A673 (cell line): ENCODE measurements around the gene C3orf22. TPM values are rescaled to one million over a fixed set of nuclear protein-coding genes. Genes with fewer than 3 reads are reported as not detected.

Source experiments
- BruUV-seq: library from RNA; stranded (reverse); fragments of 400-500 nt; replicated peaks from 2 replicates; lab custom pipeline; 2021; lab: Mats Ljungman, UMichigan
- CTCF ChIA-PET: fragments of 300-600 bp; sonication (Branson Sonifier 250); formaldehyde crosslinking; loops from one replicate; lab custom pipeline; 2022; ENCODE audit warnings: antibody characterized with exemption; lab: Charles Lee
- POLR2A ChIA-PET: fragments of 300-600 bp; sonication (Branson Sonifier 250); formaldehyde crosslinking; loops from one replicate; lab custom pipeline; 2022; ENCODE audit warnings: antibody characterized with exemption; ENCODE audit not compliant: low non-redundant PET; lab: Charles Lee
- DNase-seq: peaks from one replicate; pipeline ENCODE4 v3.0.0-alpha.2; 2015; ENCODE audit warnings: low spot score
- H3K27ac ChIP-seq: fragments of 200-600 bp; sonication (generic); 2 replicates; pipeline ENCODE4 v1.5.1; 2016; ENCODE audit warnings: mixed run types, low read depth, mild to moderate bottlenecking, mixed read lengths, antibody characterized with exemption, low read length; ENCODE audit not compliant: poor library complexity, severe bottlenecking
- H3K27me3 ChIP-seq: fragments of 200-600 bp; sonication (generic); replicated peaks from 2 replicates; pipeline ENCODE4 v1.6.1; 2017; ENCODE audit warnings: mixed run types, low read depth, mild to moderate bottlenecking, mixed read lengths, antibody characterized with exemption, low read length; ENCODE audit not compliant: insufficient read depth, poor library complexity
- H3K36me3 ChIP-seq: fragments of 200-600 bp; sonication (generic); 2 replicates; pipeline ENCODE4 v1.6.1; 2016; ENCODE audit warnings: mixed run types, mild to moderate bottlenecking, mixed read lengths, antibody characterized with exemption, low read length; ENCODE audit not compliant: insufficient read depth, poor library complexity, severe bottlenecking
- H3K4me1 ChIP-seq: fragments of 200-600 bp; sonication (generic); 2 replicates; pipeline ENCODE4 v1.6.1; 2017; ENCODE audit warnings: mixed run types, mild to moderate bottlenecking, mixed read lengths, antibody characterized with exemption, low read length; ENCODE audit not compliant: insufficient read depth, poor library complexity, severe bottlenecking
- H3K4me3 ChIP-seq: fragments of 200-600 bp; sonication (generic); 2 replicates; pipeline ENCODE4 v1.5.1; 2016; ENCODE audit warnings: low read depth, mixed run types, mild to moderate bottlenecking, mixed read lengths, low read length; ENCODE audit not compliant: poor library complexity, severe bottlenecking
- H3K9me3 ChIP-seq: fragments of 200-600 bp; sonication (generic); 2 replicates; pipeline ENCODE4 v1.6.1; 2016; ENCODE audit warnings: mixed run types, low read depth, mild to moderate bottlenecking, mixed read lengths, antibody characterized with exemption, low read length; ENCODE audit not compliant: poor library complexity, severe bottlenecking
- EZH2 ChIP-seq: fragments of 200-600 bp; sonication (generic); IDR thresholded peaks from 2 replicates; pipeline ENCODE4 v1.6.1; 2017; ENCODE audit warnings: borderline replicate concordance, low read depth, mild to moderate bottlenecking, mixed read lengths, antibody characterized with exemption, low read length; ENCODE audit not compliant: poor library complexity, severe bottlenecking
- intact Hi-C: fragments of 100-400 bp; cut with micrococcal nuclease; formaldehyde crosslinking; loops from one replicate; pipeline ENCODE4 v1.10.0; 2022; ENCODE audit not compliant: unreplicated experiment
- total RNA-seq: library from RNA; stranded (reverse); gene quantifications from 2 replicates; pipeline ENCODE4 v1.2.3, GENCODE V29; 2021
- TF ChIP-seq, protein P1 (sequence below): fragments of 300-800, 200-600 bp; sonication (generic); conservative IDR thresholded peaks from 2 replicates; pipeline ENCODE4 v1.5.1; 2017; ENCODE audit warnings: low read depth, mild to moderate bottlenecking, antibody characterized with exemption, low read length, moderate library complexity, mixed read lengths

C3orf22 gene
- total RNA-seq, 1 experiment from 2014 or later, result not detected

- Histone ChIP-seq H3K36me3 (no peaks in the 10 kb centered on the region), H3K27ac (no peak overlapping the region), H3K9me3 (no peaks in the 10 kb centered on the region), H3K27me3 (no peaks in the 10 kb centered on the region), H3K4me3 (no peak overlapping the region), H3K4me1 (no peaks in the 10 kb centered on the region)
- ChIA-PET CTCF (no interaction called here), POLR2A (no interaction called here)
- intact Hi-C loops, result no loop called here
- no peak for TF ChIP-seq EZH2
- TF ChIP-seq, protein P1, sequence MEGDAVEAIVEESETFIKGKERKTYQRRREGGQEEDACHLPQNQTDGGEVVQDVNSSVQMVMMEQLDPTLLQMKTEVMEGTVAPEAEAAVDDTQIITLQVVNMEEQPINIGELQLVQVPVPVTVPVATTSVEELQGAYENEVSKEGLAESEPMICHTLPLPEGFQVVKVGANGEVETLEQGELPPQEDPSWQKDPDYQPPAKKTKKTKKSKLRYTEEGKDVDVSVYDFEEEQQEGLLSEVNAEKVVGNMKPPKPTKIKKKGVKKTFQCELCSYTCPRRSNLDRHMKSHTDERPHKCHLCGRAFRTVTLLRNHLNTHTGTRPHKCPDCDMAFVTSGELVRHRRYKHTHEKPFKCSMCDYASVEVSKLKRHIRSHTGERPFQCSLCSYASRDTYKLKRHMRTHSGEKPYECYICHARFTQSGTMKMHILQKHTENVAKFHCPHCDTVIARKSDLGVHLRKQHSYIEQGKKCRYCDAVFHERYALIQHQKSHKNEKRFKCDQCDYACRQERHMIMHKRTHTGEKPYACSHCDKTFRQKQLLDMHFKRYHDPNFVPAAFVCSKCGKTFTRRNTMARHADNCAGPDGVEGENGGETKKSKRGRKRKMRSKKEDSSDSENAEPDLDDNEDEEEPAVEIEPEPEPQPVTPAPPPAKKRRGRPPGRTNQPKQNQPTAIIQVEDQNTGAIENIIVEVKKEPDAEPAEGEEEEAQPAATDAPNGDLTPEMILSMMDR, result no peak
- DNase-seq, result no peak
- BruUV-seq, result no TSS peak
Measured at GRCh38 chr3:126516936-126517290, 41.8 kb downstream of the C3orf22 start.

DNA sequence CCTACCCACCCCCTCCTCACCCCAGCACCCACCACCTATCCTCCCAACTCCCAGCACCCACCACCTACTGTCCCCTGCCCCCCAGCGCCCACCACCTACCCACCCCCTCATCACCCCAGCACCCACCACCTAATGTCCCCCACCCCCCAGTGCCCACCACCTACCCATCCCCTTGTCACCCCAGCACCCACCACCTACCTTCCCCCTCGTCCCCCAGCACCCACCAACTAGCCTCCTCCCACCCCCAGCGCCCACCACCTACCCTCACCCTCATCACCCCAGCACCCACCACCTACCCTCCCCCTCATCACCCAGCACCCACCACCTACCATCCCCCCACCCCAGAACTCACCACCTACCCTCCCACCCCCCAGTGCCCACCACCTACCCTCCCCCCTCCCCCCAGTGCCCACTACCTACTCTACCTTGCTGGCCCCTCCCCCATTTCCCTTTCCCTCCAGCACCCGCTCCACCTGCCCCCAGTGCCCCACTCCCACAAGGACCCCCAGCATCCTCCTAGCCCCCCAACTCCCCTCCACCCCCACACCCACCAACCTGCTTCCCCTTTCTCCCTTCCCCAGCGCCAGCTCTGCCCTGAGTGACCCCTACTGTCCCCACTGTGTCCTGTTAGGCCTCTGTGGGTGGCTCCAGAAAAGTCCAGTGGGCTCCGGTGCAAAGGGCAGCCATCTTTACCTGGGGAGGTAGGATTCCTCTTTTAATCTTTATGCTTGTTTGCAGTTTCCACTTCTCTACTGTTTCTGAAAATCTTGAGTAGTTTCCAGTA, 42.4 kb downstream of the C3orf22 start:
- no TSS peak for BruUV-seq
- H3K27me3 ChIP-seq, result no peaks in the 10 kb centered on the region
- TF ChIP-seq EZH2, result no peak
- TF ChIP-seq, protein P1, result no peak
- CTCF ChIA-PET, result no interaction called here
- no peak for DNase-seq
- H3K27ac ChIP-seq, result no peak overlapping the region
- intact Hi-C loops, result no loop called here
- no peaks in the 10 kb centered on the region for H3K9me3 ChIP-seq
- POLR2A ChIA-PET, result no interaction called here
- no peak overlapping the region for H3K4me3 ChIP-seq
- no peaks in the 10 kb centered on the region for H3K36me3 ChIP-seq
- no peaks in the 10 kb centered on the region for H3K4me1 ChIP-seq

DNA sequence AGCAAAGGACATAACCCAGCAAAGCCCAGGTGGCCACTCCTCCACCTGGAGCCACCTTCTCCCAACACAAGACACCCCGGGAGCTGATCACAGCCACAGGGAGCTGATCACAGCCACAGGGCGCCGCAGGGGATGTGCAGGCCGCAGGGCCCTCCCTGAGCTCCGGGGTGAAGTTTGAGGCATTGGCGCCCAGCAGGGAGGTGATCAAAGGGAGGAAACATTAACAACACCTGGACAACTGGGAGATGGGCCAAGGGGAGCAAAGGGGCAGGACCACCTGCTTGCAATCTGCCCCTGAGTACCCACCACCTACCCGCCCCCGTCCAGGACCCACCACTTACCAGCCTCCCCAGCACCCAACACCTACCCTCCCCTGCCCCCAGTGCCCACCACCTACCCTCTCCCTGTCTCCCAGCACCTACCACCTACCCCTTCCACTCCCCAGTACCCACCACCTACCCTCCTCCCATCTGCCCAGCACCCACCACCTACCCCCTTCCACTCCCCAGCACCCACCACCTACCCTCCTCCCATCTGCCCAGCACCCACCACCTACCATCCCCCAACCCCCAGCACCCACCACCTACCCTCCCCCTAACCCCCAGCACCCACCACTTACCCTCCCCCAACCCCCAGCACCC, 43.5 kb downstream of the C3orf22 start:
- TF ChIP-seq, protein P1, result no peak
- TF ChIP-seq EZH2, result no peak
- Histone ChIP-seq H3K4me3 (no peak overlapping the region), H3K27ac (no peak overlapping the region), H3K36me3 (no peaks in the 10 kb centered on the region), H3K27me3 (no peaks in the 10 kb centered on the region), H3K4me1 (no peaks in the 10 kb centered on the region), H3K9me3 (no peaks in the 10 kb centered on the region)
- no TSS peak for BruUV-seq
- POLR2A ChIA-PET, result no interaction called here
- CTCF ChIA-PET, result no interaction called here
- DNase-seq, result no peak
- intact Hi-C loops, result no loop called here
